Stomach (tissue), 4 donors: Measurements from ENCODE around the gene TTC39C.

Source experiments
- CTCF ChIP-seq, 7 experiments: fragments of 450-650 bp in 4 of 7; fragments of 200-600 bp in 3 of 7; sonication (generic) in 3 of 7; IDR thresholded peaks; one replicate each; pipeline ENCODE4 v1.5.1; 2016 to 2019; ENCODE audit warnings: antibody characterized with exemption in 7 of 7, control low read depth in 2 of 7, mild to moderate bottlenecking in 1 of 7
- EP300 ChIP-seq: sonication (generic); formaldehyde crosslinking; IDR thresholded peaks from one replicate; pipeline ENCODE4 v1.6.1; 2017; ENCODE audit warnings: antibody characterized with exemption
- POLR2AphosphoS5 ChIP-seq, 3 donors: sonication (generic); formaldehyde crosslinking; IDR thresholded peaks; one replicate each; pipeline ENCODE4 v1.6.1; 2016; ENCODE audit warnings: antibody characterized with exemption in 3 of 3

GRCh38 chr18:24128700-24129099, 114.1 kb downstream of the TTC39C start:
- no peak for TF ChIP-seq POLR2AphosphoS5 (IDR thresholded peaks at IDR 0.05)
- TF ChIP-seq CTCF (IDR thresholded peaks at IDR 0.05): no peak
- TF ChIP-seq EP300: no peak
